Stomach smooth muscle (tissue), 2 donors: ENCODE results near the gene LPP.
A peak's percentile ranks its signal among the peaks of the same experiment; 100 is the strongest.
"Not testable (repeated sequence)": the region's sequence is repeated elsewhere in the genome, so short reads cannot be mapped to it uniquely, and the experiment has no call there.

Source experiments
- H3K27ac ChIP-seq: one replicate; pipeline ENCODE4 v1.7.0; 2013; ENCODE audit warnings: mild to moderate bottlenecking, low read length, inconsistent platforms
- H3K27me3 ChIP-seq, 2 donors: one replicate each; pipeline ENCODE4 v1.7.0; 2013; ENCODE audit warnings: low read length in 2 of 2; ENCODE audit not compliant: insufficient read depth in 2 of 2, control insufficient read depth in 1 of 2
- H3K36me3 ChIP-seq, 2 donors: one replicate each; pipeline ENCODE4 v1.7.0; 2013; ENCODE audit warnings: low read length in 2 of 2; ENCODE audit not compliant: control insufficient read depth in 2 of 2, insufficient read depth in 2 of 2
- H3K4me1 ChIP-seq: one replicate; pipeline ENCODE4 v1.7.0; 2013; ENCODE audit warnings: low read length; ENCODE audit not compliant: control insufficient read depth, insufficient read depth
- H3K4me3 ChIP-seq, 2 donors: one replicate each; pipeline ENCODE4 v1.7.0; 2013; ENCODE audit warnings: low read length in 2 of 2
- H3K9ac ChIP-seq, 2 donors: one replicate each; pipeline ENCODE4 v1.7.0; 2013; ENCODE audit warnings: low read length in 2 of 2, mild to moderate bottlenecking in 1 of 2
- H3K9me3 ChIP-seq, 2 donors: one replicate each; pipeline ENCODE4 v1.7.0; 2013; ENCODE audit warnings: low read length in 2 of 2; ENCODE audit not compliant: control insufficient read depth in 2 of 2
- donor health status: healthy.
- donor health status: Pancreatic carcinoma.

Gene LPP

GRCh38 chr3:188695241-188695640, 541.3 kb downstream of the LPP start:
- H3K4me3 ChIP-seq: no peak overlapping the region
- no peak overlapping the region for H3K9ac ChIP-seq
- peaks cover 3% of the 10 kb centered on the region for H3K4me1 ChIP-seq
- H3K27ac ChIP-seq: no peak overlapping the region
- H3K36me3 ChIP-seq: no peaks in the 10 kb centered on the region
- H3K27me3 ChIP-seq: no peaks in the 10 kb centered on the region
- H3K9me3 ChIP-seq: no peaks in the 10 kb centered on the region

- H3K9ac ChIP-seq: no peak overlapping the region
- H3K27me3 ChIP-seq: no peaks in the 10 kb centered on the region
- no peak overlapping the region for H3K4me3 ChIP-seq
- no peaks in the 10 kb centered on the region for H3K36me3 ChIP-seq
- no peak overlapping the region for H3K27ac ChIP-seq
- no peaks in the 10 kb centered on the region for H3K4me1 ChIP-seq
- H3K9me3 ChIP-seq: no peaks in the 10 kb centered on the region
These were observed 543.2 kb downstream of the LPP start for GRCh38 chr3:188697127-188697526.

- Histone ChIP-seq H3K36me3 (no peaks in the 10 kb centered on the region), H3K4me3 (no peak overlapping the region), H3K9me3 (no peaks in the 10 kb centered on the region), H3K27ac (no peak overlapping the region), H3K4me1 (no peaks in the 10 kb centered on the region), H3K9ac (no peak overlapping the region), H3K27me3 (no peaks in the 10 kb centered on the region)
These were observed 544.5 kb downstream of the LPP start for GRCh38 chr3:188698436-188698835.

GRCh38 chr3:188700501-188700900, 546.5 kb downstream of the LPP start:
- Histone ChIP-seq H3K36me3 (no peaks in the 10 kb centered on the region), H3K4me3 (no peak overlapping the region), H3K9me3 (no peaks in the 10 kb centered on the region), H3K9ac (no peak overlapping the region), H3K27ac (no peak overlapping the region), H3K27me3 (no peaks in the 10 kb centered on the region), H3K4me1 (no peaks in the 10 kb centered on the region)

GRCh38 chr3:188700918-188701317, 547.0 kb downstream of the LPP start:
- no peaks in the 10 kb centered on the region for H3K9me3 ChIP-seq
- no peak overlapping the region for H3K9ac ChIP-seq
- no peaks in the 10 kb centered on the region for H3K27me3 ChIP-seq
- no peaks in the 10 kb centered on the region for H3K36me3 ChIP-seq
- no peak overlapping the region for H3K27ac ChIP-seq
- no peaks in the 10 kb centered on the region for H3K4me1 ChIP-seq
- H3K4me3 ChIP-seq: no peak overlapping the region

GRCh38 chr3:188701485-188701969, 547.6 kb downstream of the LPP start:
- Histone ChIP-seq H3K4me1 (no peaks in the 10 kb centered on the region), H3K27me3 (no peaks in the 10 kb centered on the region), H3K36me3 (no peaks in the 10 kb centered on the region), H3K4me3 (no peak overlapping the region), H3K9me3 (no peaks in the 10 kb centered on the region), H3K27ac (no peak overlapping the region), H3K9ac (no peak overlapping the region)

- H3K36me3 ChIP-seq, H3K4me3 ChIP-seq, H3K27ac ChIP-seq, H3K9ac ChIP-seq, H3K27me3 ChIP-seq, H3K9me3 ChIP-seq, H3K4me1 ChIP-seq: not testable (repeated sequence)
These were observed 548.1 kb downstream of the LPP start for GRCh38 chr3:188702028-188702427.

GRCh38 chr3:188706176-188706575, 552.2 kb downstream of the LPP start:
- H3K27me3 ChIP-seq: no peaks in the 10 kb centered on the region
- peaks cover 3 to 4% of the 10 kb centered on the region in 2 donors for H3K36me3 ChIP-seq
- H3K27ac ChIP-seq: no peak overlapping the region
- H3K9ac ChIP-seq: no peak overlapping the region
- no peaks in the 10 kb centered on the region for H3K4me1 ChIP-seq
- H3K4me3 ChIP-seq: no peak overlapping the region
- no peaks in the 10 kb centered on the region for H3K9me3 ChIP-seq

- no peak overlapping the region for H3K27ac ChIP-seq
- H3K27me3 ChIP-seq: no peaks in the 10 kb centered on the region
- H3K4me1 ChIP-seq: peaks cover 3% of the 10 kb centered on the region
- no peak overlapping the region for H3K4me3 ChIP-seq
- H3K9me3 ChIP-seq: no peaks in the 10 kb centered on the region
- no peak overlapping the region for H3K9ac ChIP-seq
- peaks cover 3 to 4% of the 10 kb centered on the region in 2 donors for H3K36me3 ChIP-seq
These were observed 552.6 kb downstream of the LPP start for GRCh38 chr3:188706599-188706998.

GRCh38 chr3:188707381-188708288, 553.7 kb downstream of the LPP start:
- no peak overlapping the region for H3K27ac ChIP-seq
- no peaks in the 10 kb centered on the region for H3K27me3 ChIP-seq
- no peak overlapping the region for H3K9ac ChIP-seq
- H3K4me3 ChIP-seq: no peak overlapping the region
- no peaks in the 10 kb centered on the region for H3K9me3 ChIP-seq
- peaks cover 11% of the 10 kb centered on the region for H3K4me1 ChIP-seq
- peaks cover 3 to 4% of the 10 kb centered on the region in 2 donors for H3K36me3 ChIP-seq

GRCh38 chr3:188711881-188712247, 557.9 kb downstream of the LPP start:
- peaks cover 3 to 4% of the 10 kb centered on the region in 2 donors for H3K36me3 ChIP-seq
- H3K9ac ChIP-seq: no peak overlapping the region
- H3K4me1 ChIP-seq: peaks cover 11% of the 10 kb centered on the region
- no peak overlapping the region for H3K4me3 ChIP-seq
- no peaks in the 10 kb centered on the region for H3K9me3 ChIP-seq
- peak overlapping the region; percentile 69 for H3K27ac ChIP-seq
- no peaks in the 10 kb centered on the region for H3K27me3 ChIP-seq
